ENCODE data around the gene GBE1.

The GBE1 gene

GRCh38 chr3:81621277-81621676 lies 140.2 kb downstream of the GBE1 start:
- DNase-seq (ENCODE audit: low read depth in 2 of 2): no peak

GRCh38 chr3:81620849-81621248 lies 140.6 kb downstream of the GBE1 start:
- DNase-seq (ENCODE audit: low read depth in 2 of 2): no peak

GRCh38 chr3:81612768-81613167 lies 148.7 kb downstream of the GBE1 start:
- no peak for DNase-seq (ENCODE audit: low read depth in 2 of 2)

GRCh38 chr3:81602781-81603180 lies 158.7 kb downstream of the GBE1 start:
- no peak for DNase-seq (ENCODE audit: low read depth in 2 of 2)

- DNase-seq (ENCODE audit: low read depth in 2 of 2): no peak
Measured at GRCh38 chr3:81601707-81602305, 159.6 kb downstream of the GBE1 start.

- DNase-seq (ENCODE audit: low read depth in 2 of 2): no peak
Measured at GRCh38 chr3:81592101-81592500, 169.3 kb downstream of the GBE1 start.

- no peak for DNase-seq (ENCODE audit: low read depth in 2 of 2)
Measured at GRCh38 chr3:81585937-81586336, 175.5 kb downstream of the GBE1 start.

GRCh38 chr3:81585056-81585455 lies 176.4 kb downstream of the GBE1 start:
- no peak for DNase-seq (ENCODE audit: low read depth in 2 of 2)

GRCh38 chr3:81581966-81582599 lies 179.4 kb downstream of the GBE1 start:
- peak in 1 of 2 donors; percentile 1 for DNase-seq (ENCODE audit: low read depth in 2 of 2)

GRCh38 chr3:81580355-81580754 lies 181.1 kb downstream of the GBE1 start:
- no peak for DNase-seq (ENCODE audit: low read depth in 2 of 2)

GRCh38 chr3:81579744-81580143 lies 181.7 kb downstream of the GBE1 start:
- no peak for DNase-seq (ENCODE audit: low read depth in 2 of 2)

GRCh38 chr3:81572201-81572756 lies 189.2 kb downstream of the GBE1 start:
- no peak for DNase-seq (ENCODE audit: low read depth in 2 of 2)

- no peak for DNase-seq (ENCODE audit: low read depth in 2 of 2)
Measured at GRCh38 chr3:81568378-81568777, 193.1 kb downstream of the GBE1 start.

- no peak for DNase-seq (ENCODE audit: low read depth in 2 of 2)
Measured at GRCh38 chr3:81565041-81565440, 196.4 kb downstream of the GBE1 start.

GRCh38 chr3:81558106-81558505 lies 203.3 kb downstream of the GBE1 start:
- no peak for DNase-seq (ENCODE audit: low read depth in 2 of 2)

GRCh38 chr3:81554801-81555200 lies 206.6 kb downstream of the GBE1 start:
- DNase-seq (ENCODE audit: low read depth in 2 of 2): no peak

- DNase-seq (ENCODE audit: low read depth in 2 of 2): no peak
Measured at GRCh38 chr3:81554388-81554787, 207.1 kb downstream of the GBE1 start.

GRCh38 chr3:81550415-81550814 lies 211.0 kb downstream of the GBE1 start:
- DNase-seq (ENCODE audit: low read depth in 2 of 2): no peak

- no peak for DNase-seq (ENCODE audit: low read depth in 2 of 2)
Measured at GRCh38 chr3:81549831-81550230, 211.6 kb downstream of the GBE1 start.

- DNase-seq (ENCODE audit: low read depth in 2 of 2): no peak
Measured at GRCh38 chr3:81549388-81549787, 212.1 kb downstream of the GBE1 start.

- no peak for DNase-seq (ENCODE audit: low read depth in 2 of 2)
Measured at GRCh38 chr3:81545572-81545971, 215.9 kb downstream of the GBE1 start.

GRCh38 chr3:81544385-81544784 lies 217.1 kb downstream of the GBE1 start:
- no peak for DNase-seq (ENCODE audit: low read depth in 2 of 2)

- DNase-seq (ENCODE audit: low read depth in 2 of 2): no peak
Measured at GRCh38 chr3:81540787-81541186, 220.7 kb downstream of the GBE1 start.

GRCh38 chr3:81531846-81532245 lies 229.6 kb downstream of the GBE1 start:
- DNase-seq (ENCODE audit: low read depth in 2 of 2): no peak
